Neural cell (in vitro differentiated cells): ENCODE measurements around the gene PRUNE2. TPM values are rescaled to one million over a fixed set of nuclear protein-coding genes. Genes with fewer than 3 reads are reported as not detected.

Experiments
- H2AFZ ChIP-seq: fragments of 200-600, 300-800 bp; sonication (generic), shearing (Covaris generic); 2 replicates; pipeline ENCODE4 v1.6.0; 2014; ENCODE audit warnings: low read depth, mild to moderate bottlenecking, antibody characterized with exemption, low read length, moderate library complexity
- H3F3A ChIP-seq: fragments of 200-600 bp; shearing (Covaris generic); 2 replicates; pipeline ENCODE4 v1.6.1; 2016; ENCODE audit warnings: mild to moderate bottlenecking, moderate library complexity, mixed read lengths, antibody characterized with exemption, low read length; ENCODE audit not compliant: insufficient read depth, poor library complexity, severe bottlenecking
- H3K27ac ChIP-seq: fragments of 200-600, 300-800 bp; sonication (generic), shearing (Covaris generic); 2 replicates; pipeline ENCODE4 v1.5.1; 2014; ENCODE audit warnings: mild to moderate bottlenecking, low read length, moderate library complexity
- H3K27me3 ChIP-seq: fragments of 300-800, 200-600 bp; sonication (generic), shearing (Covaris generic); 2 replicates; pipeline ENCODE4 v1.6.0; 2014; ENCODE audit warnings: mild to moderate bottlenecking, low read depth, low read length, moderate library complexity; ENCODE audit not compliant: insufficient read depth
- H3K36me3 ChIP-seq: fragments of 300-800, 200-600 bp; sonication (generic), shearing (Covaris generic); 2 replicates; pipeline ENCODE4 v1.5.1; 2014; ENCODE audit warnings: mild to moderate bottlenecking, antibody characterized with exemption, low read length, moderate library complexity; ENCODE audit not compliant: insufficient read depth
- H3K4me2 ChIP-seq: fragments of 300-800, 200-600 bp; sonication (generic), shearing (Covaris generic); 2 replicates; pipeline ENCODE4 v1.6.0; 2014; ENCODE audit warnings: mild to moderate bottlenecking, low read length
- H3K4me3 ChIP-seq: fragments of 300-800, 200-600 bp; sonication (generic), shearing (Covaris generic); 2 replicates; pipeline ENCODE4 v1.5.1; 2014; ENCODE audit warnings: mild to moderate bottlenecking, low read length, moderate library complexity
- H3K79me2 ChIP-seq: fragments of 200-600 bp; shearing (Covaris generic); replicated peaks from 2 replicates; pipeline ENCODE4 v1.6.0; 2014; ENCODE audit warnings: mild to moderate bottlenecking, low read length, moderate library complexity; ENCODE audit not compliant: insufficient read depth
- H3K9ac ChIP-seq: fragments of 300-800, 200-600 bp; sonication (generic), shearing (Covaris generic); 2 replicates; pipeline ENCODE4 v1.6.1; 2016; ENCODE audit warnings: mild to moderate bottlenecking, low read length, mixed read lengths
- H3K9me2 ChIP-seq: fragments of 200-600 bp; shearing (Covaris generic); 2 replicates; pipeline ENCODE4 v1.6.1; 2016; ENCODE audit warnings: mild to moderate bottlenecking, low read length, mixed read lengths; ENCODE audit not compliant: insufficient read depth
- H3K9me3 ChIP-seq: fragments of 200-600, 300-800 bp; sonication (generic), shearing (Covaris generic); 2 replicates; pipeline ENCODE4 v1.6.1; 2016; ENCODE audit warnings: mild to moderate bottlenecking, mixed run types, low read length, moderate library complexity, mixed read lengths
- H4K20me1 ChIP-seq: fragments of 200-600 bp; shearing (Covaris generic); 2 replicates; pipeline ENCODE4 v1.6.1; 2016; ENCODE audit warnings: mild to moderate bottlenecking, mixed run types; ENCODE audit not compliant: insufficient read depth
- CTCF ChIP-seq: fragments of 450-650 bp; IDR thresholded peaks from 2 replicates; pipeline ENCODE4 v1.5.1; 2014; ENCODE audit warnings: antibody characterized with exemption, mild to moderate bottlenecking, moderate library complexity; ENCODE audit not compliant: poor library complexity, severe bottlenecking
- EP300 ChIP-seq: fragments of 450-650 bp; conservative IDR thresholded peaks from 2 replicates; pipeline ENCODE4 v1.6.1; 2014; ENCODE audit warnings: antibody characterized with exemption, mild to moderate bottlenecking, moderate library complexity; ENCODE audit not compliant: poor library complexity, severe bottlenecking
- EZH2 ChIP-seq: fragments of 200-600, 300-800 bp; shearing (Covaris generic), sonication (generic); IDR thresholded peaks from 2 replicates; pipeline ENCODE4 v1.6.1; 2014; ENCODE audit warnings: antibody characterized with exemption, low read length, borderline replicate concordance, mild to moderate bottlenecking; ENCODE audit not compliant: insufficient read depth, poor library complexity, severe bottlenecking
- MXI1 ChIP-seq: fragments of 450-650 bp; conservative IDR thresholded peaks from 2 replicates; pipeline ENCODE4 v1.6.1; 2014; ENCODE audit warnings: antibody characterized with exemption, mild to moderate bottlenecking; ENCODE audit not compliant: poor library complexity, severe bottlenecking
- POLR2AphosphoS5 ChIP-seq: IDR thresholded peaks from 2 replicates; pipeline ENCODE4 v1.6.1; 2012
- RAD21 ChIP-seq: fragments of 450-650 bp; conservative IDR thresholded peaks from 2 replicates; pipeline ENCODE4 v1.6.1; 2014; ENCODE audit warnings: antibody characterized with exemption, mild to moderate bottlenecking, moderate library complexity
- REST ChIP-seq: IDR thresholded peaks from 2 replicates; pipeline ENCODE4 v1.6.1; 2012; ENCODE audit warnings: borderline replicate concordance
- SMC3 ChIP-seq: fragments of 450-650 bp; conservative IDR thresholded peaks from 2 replicates; pipeline ENCODE4 v1.6.1; 2014; ENCODE audit warnings: antibody characterized with exemption, mild to moderate bottlenecking, moderate library complexity; ENCODE audit not compliant: poor library complexity
- TAF1 ChIP-seq: IDR thresholded peaks from 2 replicates; pipeline ENCODE4 v1.6.1; 2012; ENCODE audit warnings: low read depth
- polyA plus RNA-seq: library from polyadenylated mRNA; depleted of rRNA; stranded (reverse); fragments of >200 nt; gene quantifications from 2 replicates; pipeline ENCODE4 v1.2.3, GENCODE V29; 2014

PRUNE2 gene
- polyA plus RNA-seq, 1 donor from 2014 or later: 9.7 TPM

- H2AFZ ChIP-seq: no peak overlapping the region
- H4K20me1 ChIP-seq: no peaks in the 10 kb centered on the region
- no peak for TF ChIP-seq EP300
- TF ChIP-seq POLR2AphosphoS5: no peak
- TF ChIP-seq TAF1: no peak
- no peak for TF ChIP-seq CTCF
- TF ChIP-seq SMC3: no peak
- TF ChIP-seq EZH2: no peak
- TF ChIP-seq MXI1: no peak
- no peak for TF ChIP-seq RAD21
- no peak for TF ChIP-seq REST
- H3K36me3 ChIP-seq: no peaks in the 10 kb centered on the region
- H3K4me2 ChIP-seq: no peak overlapping the region
- no peaks in the 10 kb centered on the region for H3F3A ChIP-seq
- H3K79me2 ChIP-seq: no peaks in the 10 kb centered on the region
- no peaks in the 10 kb centered on the region for H3K27me3 ChIP-seq
- no peak overlapping the region for H3K4me3 ChIP-seq
- no peak overlapping the region for H3K9ac ChIP-seq
- H3K27ac ChIP-seq: no peak overlapping the region
- H3K9me3 ChIP-seq: no peaks in the 10 kb centered on the region
- no peaks in the 10 kb centered on the region for H3K9me2 ChIP-seq
Measured at GRCh38 chr9:76624391-76625048, 281.4 kb downstream of the PRUNE2 start.

- Histone ChIP-seq H4K20me1 (no peaks in the 10 kb centered on the region), H3K4me3 (no peak overlapping the region)
- no peak for TF ChIP-seq CTCF
- TF ChIP-seq EP300: no peak
- no peak for TF ChIP-seq RAD21
- no peak for TF ChIP-seq SMC3
- no peak for TF ChIP-seq EZH2
- no peak for TF ChIP-seq TAF1
- TF ChIP-seq POLR2AphosphoS5: no peak
- no peak for TF ChIP-seq MXI1
- TF ChIP-seq REST: no peak
Measured at GRCh38 chr9:76620996-76621395, 284.9 kb downstream of the PRUNE2 start.

More at GRCh38 chr9:76620996-76621395, 284.9 kb downstream of the PRUNE2 start:
- Histone ChIP-seq H3K27ac (no peak overlapping the region), H3K27me3 (no peaks in the 10 kb centered on the region), H3K79me2 (no peaks in the 10 kb centered on the region), H3K9ac (no peak overlapping the region), H3F3A (no peaks in the 10 kb centered on the region), H2AFZ (no peak overlapping the region), H3K9me2 (no peaks in the 10 kb centered on the region), H3K4me2 (no peak overlapping the region), H3K36me3 (no peaks in the 10 kb centered on the region), H3K9me3 (no peaks in the 10 kb centered on the region)
